Medulla oblongata (tissue), 1 donor: ENCODE results near the gene ULK2.
A peak's percentile ranks its signal among the peaks of the same experiment; 100 is the strongest.
"Not testable (repeated sequence)": the region's sequence is repeated elsewhere in the genome, so short reads cannot be mapped to it uniquely, and the experiment has no call there.

Experiments
- DNase-seq: peaks from one replicate; pipeline ENCODE4 v3.0.0-alpha.2; 2015; ENCODE audit errors: extremely low spot score

The ULK2 gene

DNA sequence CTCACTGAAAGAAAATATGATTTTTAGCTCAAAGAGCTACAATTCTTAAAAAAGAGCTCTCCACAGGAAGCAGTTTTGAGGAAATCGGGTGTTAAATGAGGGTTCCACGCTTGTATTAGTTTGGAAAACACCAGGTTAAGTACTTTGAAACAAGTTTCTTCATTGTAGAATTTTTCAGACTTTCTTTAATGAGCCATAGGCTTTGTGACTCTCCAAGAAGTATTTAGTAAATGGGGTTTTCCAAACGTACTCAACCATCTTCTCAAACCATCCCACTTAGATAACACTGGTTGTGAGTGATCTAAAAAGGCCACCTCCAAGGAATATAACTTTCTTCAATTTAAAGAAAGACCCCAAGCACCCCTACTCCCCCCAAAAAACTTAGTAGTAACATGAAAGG, 2.7 kb downstream of the ULK2 start:
- no peak for DNase-seq

DNA sequence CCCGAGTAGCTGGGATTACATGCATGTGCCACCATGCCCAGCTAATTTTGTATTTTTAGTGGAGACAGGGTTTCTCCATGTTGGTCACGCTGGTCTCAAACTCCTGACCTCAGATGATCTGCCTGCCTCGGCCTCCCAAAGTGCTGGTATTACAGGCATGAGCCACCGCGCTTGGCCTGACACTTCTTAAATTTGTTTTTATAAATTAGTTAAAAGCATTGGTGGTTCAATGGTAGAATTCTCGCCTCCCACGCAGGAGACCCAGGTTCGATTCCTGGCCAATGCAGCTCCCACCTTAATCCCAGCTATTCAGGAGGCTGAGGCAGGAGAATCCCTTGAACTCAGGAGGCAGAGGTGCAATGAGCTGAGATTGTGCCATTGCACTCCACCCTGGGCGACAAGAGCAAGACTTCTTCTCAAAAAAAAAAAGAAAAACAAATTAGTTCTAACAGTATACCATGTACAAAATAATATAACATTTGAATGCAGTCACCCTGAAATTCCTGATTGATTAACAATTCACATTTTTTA, 7.0 kb downstream of the ULK2 start:
- not testable (repeated sequence) for DNase-seq

DNA sequence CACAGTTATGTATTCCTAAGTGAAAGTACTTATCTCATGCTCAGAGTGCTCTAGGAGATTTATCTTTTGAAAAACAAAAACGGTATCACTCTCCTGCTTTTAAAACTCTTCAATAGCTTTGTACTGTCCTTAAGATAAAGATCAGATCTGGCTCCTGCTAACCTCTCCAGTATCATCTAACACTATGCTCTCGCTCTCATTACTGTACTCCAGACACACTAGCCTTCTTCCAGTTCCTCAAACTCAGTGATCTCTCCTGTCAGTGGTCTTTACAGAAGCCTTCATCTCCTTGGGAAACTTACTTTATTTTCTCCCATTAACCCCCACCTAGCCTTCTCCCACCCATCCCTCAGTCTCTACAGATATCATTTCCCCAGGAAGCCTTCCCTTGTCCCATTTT, 10.1 kb downstream of the ULK2 start:
- no peak for DNase-seq

DNA sequence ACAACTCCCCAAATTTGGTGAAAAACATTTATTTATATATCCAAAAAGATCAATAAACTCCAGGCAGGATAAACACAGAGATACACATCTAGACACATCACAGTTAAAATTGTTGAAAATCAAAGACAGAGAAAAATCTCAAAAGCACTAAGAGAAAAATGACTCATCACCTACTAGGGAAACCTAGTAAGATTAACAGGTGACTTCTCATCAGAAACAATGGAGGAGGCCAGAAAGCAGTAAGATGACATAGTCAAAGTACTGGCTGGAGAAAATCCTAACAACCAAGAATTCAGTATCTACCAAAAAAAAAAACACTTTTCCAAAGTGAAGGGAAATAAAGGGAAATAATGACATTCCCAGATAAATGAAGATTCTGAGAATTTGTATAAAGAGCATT, 33.8 kb downstream of the ULK2 start:
- DNase-seq: no peak

DNA sequence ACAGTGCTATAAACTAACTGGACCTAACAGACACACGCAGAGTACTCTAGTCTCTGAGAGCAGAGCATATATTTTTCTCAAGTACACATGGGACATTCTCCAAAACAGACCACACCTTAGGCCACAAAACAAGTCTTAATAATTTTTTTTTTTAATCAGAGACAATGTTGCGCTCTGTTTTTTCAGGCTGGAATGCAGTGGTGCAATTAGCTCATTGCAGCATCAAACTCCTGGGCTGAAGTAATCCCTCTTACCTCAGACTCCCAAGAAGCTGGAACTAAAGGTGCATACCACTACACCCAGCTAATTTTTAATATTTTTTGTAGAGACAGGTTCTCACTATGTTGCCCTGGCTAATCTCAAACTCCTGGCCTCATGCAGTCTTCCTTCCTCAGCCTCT, 37.7 kb downstream of the ULK2 start:
- no peak for DNase-seq

DNA sequence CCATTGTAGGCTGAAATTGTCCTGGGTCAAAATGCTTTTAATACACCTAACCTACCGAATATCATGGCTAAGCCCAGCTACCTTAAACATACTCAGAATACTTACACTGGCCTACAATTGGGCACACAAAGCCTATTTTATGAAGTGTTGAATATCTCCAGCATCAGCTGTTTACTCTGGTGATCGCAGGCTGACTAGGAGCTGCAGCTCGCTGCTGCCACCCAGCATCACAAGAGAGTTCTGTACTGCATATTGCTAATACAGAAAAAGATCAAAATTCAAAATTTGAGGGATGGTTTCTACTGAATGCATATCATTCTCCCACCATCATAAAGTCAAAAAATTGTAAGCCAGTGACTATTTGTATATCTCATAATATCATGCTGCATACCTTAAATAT, 55.3 kb downstream of the ULK2 start:
- peak; percentile 53 for DNase-seq

DNA sequence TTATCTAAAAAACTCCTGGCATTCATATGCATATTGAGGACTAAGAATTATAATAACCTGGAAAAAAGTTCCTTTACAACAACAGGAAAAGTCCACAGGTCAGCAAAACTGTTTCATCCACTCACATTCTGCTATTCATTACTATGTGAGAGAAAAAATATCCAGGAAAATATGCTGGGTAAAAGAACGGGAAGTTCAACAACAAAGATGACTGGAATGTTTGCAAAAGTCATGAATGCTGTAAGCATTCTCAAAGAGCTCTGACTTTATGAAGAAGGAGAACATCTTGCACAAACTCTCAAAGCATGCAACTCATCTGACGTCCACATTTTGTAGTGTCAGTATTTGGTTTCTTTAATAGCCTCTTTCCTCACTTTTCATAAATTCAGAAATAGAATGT, 62.7 kb downstream of the ULK2 start:
- DNase-seq: no peak

DNA sequence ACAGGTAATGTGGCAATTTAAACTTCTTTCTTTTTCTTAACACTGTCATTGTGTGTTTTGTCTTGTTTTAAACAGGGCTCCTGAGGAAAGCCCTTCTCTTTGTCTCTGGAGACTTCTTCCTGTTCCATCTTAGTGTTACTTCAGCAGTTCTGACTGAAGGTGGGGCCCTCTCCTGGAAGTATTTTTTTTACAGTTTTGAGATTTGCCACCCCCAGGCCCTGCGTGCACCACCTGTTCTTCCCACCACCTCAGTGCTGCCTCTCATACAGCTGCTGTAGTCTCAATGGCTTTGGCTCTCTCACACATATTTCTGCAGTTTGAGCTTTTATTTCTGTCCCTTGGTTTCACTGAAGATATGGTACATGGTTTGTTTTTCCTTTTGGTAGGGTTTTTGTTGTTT, 67.2 kb downstream of the ULK2 start:
- no peak for DNase-seq

DNA sequence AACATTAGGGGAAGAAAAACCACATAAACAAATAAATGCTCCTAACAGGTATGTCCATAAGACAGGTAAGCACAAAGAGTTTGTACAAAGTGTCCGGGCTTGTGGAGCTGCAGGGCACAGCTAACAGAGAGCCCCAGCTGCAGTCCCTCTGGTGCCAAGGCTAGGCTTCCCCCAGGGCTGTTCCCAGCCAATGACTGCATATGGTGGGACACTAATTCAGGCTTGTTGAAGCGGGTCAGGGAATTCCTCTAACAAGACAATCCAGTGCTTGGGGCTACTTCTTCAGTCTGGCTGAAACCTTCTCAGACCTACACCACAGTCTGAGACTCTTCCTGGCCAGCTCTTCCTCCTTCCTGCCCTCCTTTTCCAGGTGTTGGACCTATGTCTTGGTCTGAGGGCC, 67.9 kb downstream of the ULK2 start:
- DNase-seq: no peak

DNA sequence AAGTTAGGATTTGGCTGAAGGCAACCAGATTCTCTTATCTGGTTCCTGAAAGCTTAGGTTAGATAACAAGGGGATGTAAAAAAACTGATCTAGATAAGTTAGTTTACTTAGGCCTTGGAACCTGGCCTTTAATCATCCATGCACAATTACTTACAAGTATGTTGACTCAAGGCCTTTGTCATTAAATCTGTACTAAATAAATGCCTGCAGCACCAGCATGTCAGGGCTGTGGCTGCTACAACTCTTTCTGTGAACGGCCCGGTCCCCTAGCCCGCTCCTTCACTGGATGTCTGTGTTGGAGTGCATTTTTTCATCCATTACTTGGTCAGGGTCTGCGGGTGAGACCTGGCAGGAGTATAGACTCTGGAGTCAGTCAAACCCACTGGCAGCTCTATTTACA, 71.3 kb downstream of the ULK2 start:
- no peak for DNase-seq

DNA sequence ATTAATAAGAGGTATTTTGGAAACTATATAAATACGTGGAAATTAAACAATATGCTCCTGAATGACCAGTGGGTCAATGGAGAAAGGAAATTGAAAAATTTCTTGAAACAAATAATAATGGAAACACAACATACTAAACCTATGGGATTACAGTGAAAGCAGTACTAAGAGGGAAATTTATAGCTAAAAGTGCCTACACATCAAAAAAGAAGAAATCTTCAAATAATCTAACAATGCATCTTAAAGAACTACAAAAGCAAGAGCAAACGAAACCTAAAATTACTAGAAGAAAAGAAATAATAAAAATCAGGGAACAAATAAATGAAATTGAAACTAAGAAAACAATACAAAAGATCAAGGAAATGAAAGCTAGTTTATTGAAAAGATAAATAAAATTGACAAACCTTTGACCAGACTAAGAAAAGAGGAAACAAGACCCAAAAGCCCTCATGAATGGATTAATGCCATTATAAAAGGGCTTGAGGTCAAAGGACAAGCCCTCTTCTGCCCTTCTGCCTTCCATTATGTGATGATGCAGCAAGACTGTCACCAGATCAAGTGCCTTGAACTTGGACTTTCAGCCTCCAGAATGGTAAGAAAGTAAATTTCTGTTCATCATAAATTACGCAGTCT, 75.7 kb downstream of the ULK2 start:
- no peak for DNase-seq

DNA sequence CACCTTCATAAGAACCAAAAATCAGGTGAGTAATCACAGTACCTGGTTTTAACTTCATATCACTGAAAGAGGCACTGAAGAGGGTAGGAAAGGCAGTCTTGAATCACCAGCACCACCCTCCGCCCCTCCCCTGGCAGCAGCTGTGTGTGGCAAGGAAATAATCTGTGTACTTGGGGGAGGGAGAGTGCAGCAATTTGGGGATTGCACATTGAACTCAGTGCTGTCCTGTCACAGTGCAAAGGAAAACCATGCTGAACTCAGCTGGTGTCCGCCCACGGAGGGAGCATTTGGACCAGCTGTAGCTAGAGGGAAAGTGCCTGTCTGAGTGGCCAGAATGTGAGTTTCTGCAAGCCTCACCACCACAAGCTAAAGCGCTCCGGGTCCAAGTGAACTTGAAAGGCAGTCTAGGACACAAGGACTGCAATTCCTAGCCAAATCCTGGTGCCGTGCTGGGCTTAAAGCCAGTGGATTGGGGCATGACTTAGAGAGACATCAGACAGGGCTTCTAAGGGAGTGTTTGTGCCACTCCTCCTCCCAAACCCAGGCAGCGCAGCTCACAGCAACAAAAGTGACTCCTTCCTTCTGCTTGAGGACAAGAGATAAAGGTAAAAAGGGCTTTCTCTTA, 79.9 kb downstream of the ULK2 start:
- DNase-seq: peak; percentile 46

DNA sequence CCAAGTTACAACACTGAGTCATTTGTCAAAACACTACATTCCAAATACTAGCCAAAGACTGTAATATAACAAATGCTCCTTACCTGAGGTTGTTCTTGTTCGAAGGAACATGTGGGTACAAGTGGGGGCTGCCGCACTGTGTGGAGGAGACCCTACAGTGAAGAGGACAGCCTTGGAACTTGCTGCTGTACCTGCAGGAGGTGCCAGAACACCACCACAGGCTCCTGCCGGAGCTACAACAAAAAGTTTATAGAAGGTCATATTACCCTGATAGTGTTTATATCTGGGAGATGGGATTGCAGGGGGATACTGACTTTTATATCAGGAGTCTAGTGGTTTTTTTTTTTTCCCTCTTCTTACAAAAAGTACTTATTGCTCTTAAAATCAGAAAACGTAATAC, 81.9 kb downstream of the ULK2 start:
- no peak for DNase-seq

DNA sequence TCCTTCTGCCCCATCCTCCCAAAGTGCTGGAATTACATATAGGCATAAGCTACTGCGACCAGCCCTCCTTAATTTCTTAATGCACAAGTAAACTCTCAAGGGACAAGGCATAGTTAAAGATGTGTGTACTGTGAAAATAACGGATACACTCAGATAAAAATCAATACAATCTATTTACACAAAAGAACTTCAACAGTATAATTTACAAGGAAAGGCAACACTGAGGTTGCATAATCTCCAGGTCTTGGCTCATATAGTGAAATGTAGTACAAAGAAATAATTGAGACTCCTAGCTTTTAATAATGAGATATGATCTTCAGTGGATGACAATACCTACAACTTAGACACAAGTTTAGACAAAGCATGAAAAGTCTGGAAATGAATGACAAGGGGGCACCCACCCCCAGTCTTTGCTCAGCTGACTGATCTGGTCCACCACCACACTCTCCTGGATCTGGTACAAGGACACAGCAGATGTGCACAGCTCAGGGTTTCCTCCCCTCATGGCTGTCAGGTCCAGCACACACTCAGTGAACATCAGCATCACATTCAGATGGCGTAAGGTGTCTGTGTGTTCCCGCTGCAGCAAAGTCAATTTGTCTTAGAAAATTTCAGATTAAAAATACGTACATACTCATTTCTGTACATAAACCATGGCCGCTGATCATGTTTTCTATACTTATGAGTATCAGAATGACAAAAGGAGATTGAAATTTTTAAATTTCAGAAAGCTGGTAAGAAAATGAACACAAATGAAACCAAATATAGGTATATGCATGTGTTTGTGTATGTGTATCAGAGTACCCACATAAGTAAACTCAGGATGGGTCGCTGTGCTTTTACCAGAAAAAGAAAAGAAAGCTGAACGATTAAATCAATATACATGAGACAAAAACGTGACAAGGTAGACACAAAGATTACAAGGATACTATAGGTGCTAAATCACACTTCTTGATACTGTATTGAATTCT, 86.0 kb downstream of the ULK2 start:
- DNase-seq: no peak

DNA sequence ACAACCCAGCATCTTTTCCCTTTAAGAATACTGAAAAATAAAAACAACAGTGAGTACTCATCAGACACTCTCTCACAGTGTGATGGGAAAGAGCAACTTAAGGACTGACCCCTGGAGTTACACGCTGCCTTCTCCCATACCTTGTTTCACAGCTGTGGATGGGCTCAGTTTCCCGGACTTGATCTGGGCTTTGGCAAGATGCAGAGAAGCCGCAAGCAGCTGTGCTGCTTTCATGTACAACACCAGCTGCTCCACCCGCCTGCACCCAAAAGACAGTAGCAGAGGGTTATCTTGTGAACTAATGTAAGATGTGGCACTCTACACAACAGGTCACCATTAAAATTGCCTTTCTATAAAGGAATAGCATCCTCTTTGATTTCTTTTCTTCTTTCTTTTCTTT, 86.9 kb downstream of the ULK2 start:
- DNase-seq: no peak

DNA sequence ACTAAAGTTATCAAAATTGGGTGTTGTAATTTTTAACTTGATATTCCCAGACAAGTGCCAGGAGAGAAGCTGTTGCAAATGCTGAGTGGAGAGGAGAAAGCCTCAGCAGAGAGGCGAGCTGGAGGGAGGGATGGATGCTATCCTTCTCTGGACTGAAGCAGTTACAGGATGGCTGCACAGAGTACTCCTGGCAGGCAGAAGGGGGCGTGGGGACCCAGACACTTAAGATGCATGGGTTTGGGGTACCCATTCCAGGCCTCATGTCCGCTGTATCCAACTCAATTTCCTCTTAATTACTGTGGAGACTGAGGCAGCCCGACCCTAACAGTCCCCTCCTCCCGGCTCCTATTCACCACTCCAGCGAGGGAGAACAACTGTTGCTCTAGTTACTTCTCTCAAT, 94.2 kb downstream of the ULK2 start:
- DNase-seq: no peak

DNA sequence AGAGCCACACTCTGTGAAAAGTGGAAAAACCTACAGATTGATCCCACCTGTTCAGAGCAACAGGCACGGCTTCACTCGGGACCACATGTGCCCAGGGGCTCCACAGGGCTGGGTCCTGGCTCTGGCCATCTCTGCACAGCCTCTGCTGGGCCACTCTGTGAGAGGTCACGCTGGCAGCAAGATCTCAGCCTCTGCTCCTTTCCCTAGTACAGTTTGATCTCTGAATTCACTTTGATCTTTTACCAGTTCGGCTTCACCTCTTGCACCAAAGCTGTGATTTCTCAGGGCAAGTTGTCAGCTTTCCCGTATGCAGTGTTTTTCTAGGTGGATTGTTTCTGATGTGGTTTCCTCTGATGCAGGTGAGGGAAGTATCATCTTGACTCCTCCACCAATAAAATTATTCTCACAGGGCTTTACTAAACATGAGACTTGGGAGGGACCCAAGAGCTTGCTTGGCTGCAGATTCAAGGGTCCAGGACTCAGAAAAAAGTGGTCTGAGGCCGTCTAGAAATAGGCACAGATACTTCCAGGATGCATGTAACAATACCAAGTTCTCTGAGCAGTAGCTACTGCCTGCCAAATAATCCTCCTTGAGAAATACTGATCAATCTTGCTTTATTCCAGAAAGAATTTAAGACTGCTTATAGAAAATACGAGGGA, 95.6 kb downstream of the ULK2 start:
- no peak for DNase-seq

DNA sequence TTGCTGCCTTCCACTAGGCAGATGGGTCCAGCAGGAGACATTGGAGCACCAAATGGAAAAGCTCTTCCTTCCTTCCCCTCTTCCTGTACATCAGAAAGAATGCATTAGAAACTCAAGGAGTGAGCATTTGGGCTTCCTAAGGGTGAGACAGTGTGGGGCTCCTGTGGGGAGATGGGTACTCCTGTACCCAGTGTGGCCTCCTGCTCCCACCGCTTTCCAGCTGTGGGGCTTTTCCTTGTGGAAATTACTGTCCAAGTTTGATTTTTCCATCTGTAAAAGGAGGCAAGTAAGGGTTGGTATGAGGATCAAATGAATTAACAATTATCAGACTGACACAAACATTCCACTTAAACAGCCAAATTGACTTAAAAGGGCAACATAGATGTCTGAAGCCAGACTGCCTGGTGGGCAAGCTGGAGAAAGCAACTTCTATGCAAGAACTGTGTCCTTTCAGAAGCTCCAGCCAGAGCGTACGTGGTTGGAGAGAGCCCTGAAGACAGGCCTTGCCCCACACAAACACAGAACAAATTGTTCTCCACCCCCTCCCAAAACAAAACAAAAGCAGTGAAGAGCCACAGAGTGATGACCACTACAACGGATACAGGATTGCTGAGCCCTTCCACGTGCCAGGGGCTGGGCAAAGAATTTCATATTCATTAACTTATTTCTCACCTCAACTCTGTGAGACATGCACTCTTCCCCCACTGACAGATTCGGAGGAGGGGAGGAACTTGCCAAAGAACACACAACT, 96.6 kb downstream of the ULK2 start:
- no peak for DNase-seq

DNA sequence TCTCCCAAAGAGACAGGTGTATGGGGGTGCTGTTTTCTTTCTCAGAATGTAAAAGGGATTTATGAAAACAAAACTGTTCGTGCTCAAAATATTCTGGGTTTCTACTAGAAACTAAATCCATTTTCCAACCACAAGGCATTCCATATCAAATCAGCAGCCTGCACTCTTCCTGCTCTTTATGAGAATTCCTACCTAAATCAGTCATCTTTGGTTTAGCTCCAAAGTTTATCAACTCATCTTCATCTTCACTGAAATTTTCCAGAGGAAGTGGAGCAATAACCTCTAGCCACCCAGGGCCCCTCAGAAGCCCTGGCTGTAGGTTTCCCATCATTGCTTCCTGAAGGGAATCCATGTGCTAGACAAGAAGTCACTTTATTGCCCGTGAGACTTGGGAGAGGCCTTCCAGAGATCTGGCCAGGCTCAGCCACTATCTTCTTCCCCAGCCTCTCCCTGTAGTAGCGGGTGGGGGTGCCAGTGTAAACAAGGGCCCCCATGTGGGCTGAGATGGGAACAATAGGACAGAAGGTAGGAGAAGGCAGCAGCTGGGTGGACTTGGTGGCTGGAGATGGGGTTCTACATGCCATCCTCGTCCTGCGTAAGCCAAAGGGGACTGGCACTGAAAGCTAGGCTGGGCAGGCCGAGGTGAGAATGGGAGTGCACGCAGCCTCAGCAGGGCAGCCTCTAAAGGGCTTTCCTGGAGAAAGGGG, 97.6 kb downstream of the ULK2 start:
- DNase-seq: no peak

DNA sequence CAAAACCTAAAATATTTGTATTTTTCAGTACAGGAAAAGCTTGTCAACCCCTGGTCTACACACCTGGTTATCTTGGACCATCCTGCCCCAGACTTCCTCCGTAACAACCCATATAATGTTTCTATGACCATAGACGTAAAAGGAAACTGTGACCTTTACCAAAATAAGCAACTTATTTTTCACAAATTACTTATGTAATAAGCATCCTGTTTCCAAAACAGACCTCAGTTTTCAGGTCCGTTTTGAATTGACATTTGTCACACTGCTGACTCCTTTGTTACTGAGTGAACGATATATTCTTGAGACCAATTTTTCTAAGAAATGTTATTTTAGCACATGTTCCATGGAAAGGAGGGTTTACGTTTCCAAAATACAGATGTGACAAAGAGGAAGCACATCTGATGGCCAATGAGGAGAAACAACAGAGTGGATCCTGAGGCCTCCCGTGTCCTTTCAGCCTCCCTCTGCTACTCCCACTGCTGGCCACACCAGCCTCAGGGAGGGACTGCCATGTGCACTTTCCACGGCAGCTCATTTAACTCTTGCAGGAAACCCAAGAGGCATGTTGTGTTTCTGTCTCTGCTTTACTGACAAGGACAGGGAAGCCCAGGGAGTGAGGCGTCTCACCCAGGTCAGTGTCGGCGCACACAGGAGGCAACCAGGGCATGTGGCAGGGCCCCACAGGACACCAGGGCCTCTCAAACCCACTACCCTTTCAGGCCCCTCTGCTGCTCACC, 99.5 kb downstream of the ULK2 start:
- no peak for DNase-seq
